GM21447 (cell line): ENCODE measurements around the gene SEMA3E.
"Not testable (repeated sequence)": the region's sequence is repeated elsewhere in the genome, so short reads cannot be mapped to it uniquely, and the experiment has no call there.

Experiments used
- ATAC-seq: cut with Tn5 transposase; IDR thresholded peaks from one replicate; pipeline ENCODE4 v1.9.1; 2021; ENCODE audit not compliant: unreplicated experiment

Gene SEMA3E

GRCh38 chr7:83457022-83457892 is 191.7 kb downstream of the SEMA3E start:
- ATAC-seq = no peak

GRCh38 chr7:83456413-83456812 is 192.5 kb downstream of the SEMA3E start:
- ATAC-seq = no peak

- no peak for ATAC-seq
Observed at GRCh38 chr7:83455612-83456011, 193.3 kb downstream of the SEMA3E start.

- ATAC-seq = no peak
Observed at GRCh38 chr7:83452256-83452655, 196.7 kb downstream of the SEMA3E start.

GRCh38 chr7:83451501-83452045 is 197.4 kb downstream of the SEMA3E start:
- no peak for ATAC-seq

- ATAC-seq = no peak
Observed at GRCh38 chr7:83449781-83450180, 199.2 kb downstream of the SEMA3E start.

- no peak for ATAC-seq
Observed at GRCh38 chr7:83447681-83448080, 201.3 kb downstream of the SEMA3E start.

GRCh38 chr7:83446102-83446669 is 202.8 kb downstream of the SEMA3E start:
- ATAC-seq = no peak

GRCh38 chr7:83442911-83443310 is 206.0 kb downstream of the SEMA3E start:
- ATAC-seq = no peak

GRCh38 chr7:83439026-83439425 is 209.9 kb downstream of the SEMA3E start:
- no peak for ATAC-seq

GRCh38 chr7:83430289-83430688 is 218.7 kb downstream of the SEMA3E start:
- not testable (repeated sequence) for ATAC-seq

GRCh38 chr7:83429493-83429892 is 219.4 kb downstream of the SEMA3E start:
- no peak for ATAC-seq

- no peak for ATAC-seq
Observed at GRCh38 chr7:83427884-83428283, 221.1 kb downstream of the SEMA3E start.

- ATAC-seq = no peak
Observed at GRCh38 chr7:83426325-83426724, 222.6 kb downstream of the SEMA3E start.

- no peak for ATAC-seq
Observed at GRCh38 chr7:83419013-83419412, 229.9 kb downstream of the SEMA3E start.

GRCh38 chr7:83415840-83416239 is 233.1 kb downstream of the SEMA3E start:
- no peak for ATAC-seq

- no peak for ATAC-seq
Observed at GRCh38 chr7:83414947-83415346, 234.0 kb downstream of the SEMA3E start.

- no peak for ATAC-seq
Observed at GRCh38 chr7:83413831-83414230, 235.1 kb downstream of the SEMA3E start.

GRCh38 chr7:83413424-83413823 is 235.5 kb downstream of the SEMA3E start:
- ATAC-seq = no peak

- no peak for ATAC-seq
Observed at GRCh38 chr7:83410989-83411591, 237.8 kb downstream of the SEMA3E start.

- no peak for ATAC-seq
Observed at GRCh38 chr7:83394776-83395175, 254.2 kb downstream of the SEMA3E start.

- ATAC-seq = no peak
Observed at GRCh38 chr7:83388436-83388835, 260.5 kb downstream of the SEMA3E start.
